Thyroid gland (tissue), 4 donors: ENCODE data around the gene DTYMK. TPM values are rescaled to one million over a fixed set of nuclear protein-coding genes. Genes with fewer than 3 reads are reported as not detected.
A peak's percentile ranks its signal among the peaks of the same experiment; 100 is the strongest.

Source experiments
- DNase-seq, 2 donors: peaks; one replicate each; pipeline ENCODE4 v3.0.0-alpha.2; 2019
- H3K27ac ChIP-seq, 3 donors: fragments of 200-600 bp; sonication (generic); 1 replicate in 2 of 3; 2 replicates in 1 of 3; pipeline ENCODE4 v1.5.1; 2016 to 2019; ENCODE audit warnings: mild to moderate bottlenecking in 1 of 3, moderate library complexity in 1 of 3
- H3K27me3 ChIP-seq: fragments of 200-600 bp; sonication (generic); one replicate; pipeline ENCODE4 v1.5.1; 2019
- H3K36me3 ChIP-seq, 2 donors: fragments of 200-600 bp; sonication (generic); one replicate each; pipeline ENCODE4 v1.5.1; 2016 to 2019
- H3K4me1 ChIP-seq, 2 donors: fragments of 200-600 bp; sonication (generic); one replicate each; pipeline ENCODE4 v1.5.1; 2017 to 2019
- H3K4me3 ChIP-seq, 3 donors: fragments of 200-600 bp; sonication (generic); replicated peaks in 1 of 3; 1 replicate in 2 of 3; 2 replicates in 1 of 3; pipeline ENCODE4 v1.5.1; 2016; ENCODE audit warnings: mild to moderate bottlenecking in 1 of 3
- H3K9me3 ChIP-seq: fragments of 200-600 bp; sonication (generic); one replicate; pipeline ENCODE4 v1.5.1; 2017
- CTCF ChIP-seq, 6 experiments: fragments of 200-600 bp in 3 of 6; fragments of 450-650 bp in 3 of 6; sonication (generic) in 3 of 6; IDR thresholded peaks; one replicate each; pipeline ENCODE4 v1.5.1; 2016 to 2019; ENCODE audit warnings: antibody characterized with exemption in 6 of 6, mild to moderate bottlenecking in 2 of 6, inconsistent platforms in 1 of 6, moderate library complexity in 1 of 6
- POLR2A ChIP-seq, 2 donors: fragments of 450-650 bp; IDR thresholded peaks; one replicate each; pipeline ENCODE4 v1.6.1; 2017; ENCODE audit warnings: antibody characterized with exemption in 2 of 2, mild to moderate bottlenecking in 2 of 2, moderate library complexity in 1 of 2
- WGBS, 2 donors: methylation state at CpG; one replicate each; pipeline ENCODE4 v1.1.5; 2017; 5-methylcytosine and 5-hydroxymethylcytosine counted together
- intact Hi-C: fragments of 100-400 bp; cut with DNase I; formaldehyde crosslinking; loops from one replicate; pipeline ENCODE4 v1.15.1; 2023
- total RNA-seq, 4 donors: library from RNA; depleted of rRNA; stranded (reverse); fragments of >200 nt; gene quantifications; one replicate each; pipeline ENCODE4 v1.2.3, GENCODE V29; 2016

Gene DTYMK
- total RNA-seq, 4 donors from 2014 or later = 9.6 to 24.0 (median 15.7) TPM

- peaks cover 20 to 26% of the 10 kb centered on the region in 2 donors for H3K4me1 ChIP-seq
- no peaks in the 10 kb centered on the region for H3K9me3 ChIP-seq
- H3K36me3 ChIP-seq = peaks cover 6 to 7% of the 10 kb centered on the region in 2 donors
- H3K27me3 ChIP-seq = no peaks in the 10 kb centered on the region
- TF ChIP-seq POLR2A (IDR thresholded peaks at IDR 0.05) (no peak), CTCF (IDR thresholded peaks at IDR 0.05) (no peak)
- WGBS, 2 donors = 2% methylated on average over 27 to 34 of the region's 67 CpGs
- H3K4me3 ChIP-seq = peak overlapping the region; percentile 29 to 90 (median 82)
- H3K27ac ChIP-seq = peak overlapping the region; percentile 98 to 100 (median 100)
- intact Hi-C loops = no loop called here
- DNase-seq = peak; percentile 25 to 42
Measured at GRCh38 chr2:241637795-241638660, 48.6 kb downstream of the DTYMK start.

DNA sequence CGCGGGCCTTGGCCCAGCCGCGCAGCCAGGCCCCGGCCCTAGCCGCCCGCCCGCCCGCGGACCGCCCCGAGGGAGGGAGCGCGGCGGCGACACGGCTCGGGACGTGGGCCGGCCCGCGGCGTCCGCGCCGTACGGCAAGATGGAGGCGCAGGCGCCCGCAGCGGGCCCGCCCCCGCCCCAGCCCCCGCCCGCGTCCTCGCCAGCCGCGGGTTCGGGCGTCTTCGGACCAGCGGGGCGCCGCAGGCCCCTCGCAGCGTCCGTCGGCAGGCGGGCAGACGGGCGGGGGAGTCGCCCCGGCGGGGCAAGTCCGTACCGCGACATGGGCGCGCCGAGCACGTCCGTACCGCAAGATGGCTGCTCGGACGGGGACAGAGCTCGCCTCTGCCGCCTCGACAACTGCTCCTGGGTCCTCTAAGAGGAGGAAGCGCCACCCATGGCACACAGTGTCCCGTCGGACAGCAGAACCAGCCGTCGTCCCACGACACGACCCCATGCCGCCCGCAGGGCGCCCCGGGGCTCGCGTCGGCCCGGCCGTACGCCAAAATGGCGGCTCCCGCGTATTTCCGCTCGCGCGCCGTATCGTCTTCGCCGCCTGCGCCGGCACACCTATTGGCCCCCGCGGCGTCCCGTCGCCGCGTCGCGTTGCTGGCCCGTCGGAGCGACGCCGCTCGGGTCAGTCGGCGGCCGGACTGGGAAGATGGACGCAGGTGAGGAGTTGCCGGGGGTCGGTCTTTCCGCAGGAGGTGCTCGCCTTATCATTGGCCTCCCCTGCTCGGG, 49.4 kb downstream of the DTYMK start, which contains the start of the genes ATG4B and THAP4:
ATG4B (plus strand) TSS at position 676 of the 777 bp plus-strand sequence; CDS start at position 698, 22 bp downstream.
THAP4 (minus strand) TSS at position 141 of the 777 bp plus-strand sequence. CDS start 141 bp downstream, outside the sequence.
- peak within 1 kb of the TSS; percentile 66 to 95 (median 90) for H3K4me3 ChIP-seq
- peak within 1 kb of the TSS; percentile 98 to 100 (median 100) for H3K27ac ChIP-seq
- peak; percentile 86 to 88 for DNase-seq
- no peaks in the 10 kb centered on the region for H3K9me3 ChIP-seq
- peaks cover 13% of the 10 kb centered on the region in 2 donors for H3K36me3 ChIP-seq
- intact Hi-C loops = no loop called here
- peaks cover 20 to 26% of the 10 kb centered on the region in 2 donors for H3K4me1 ChIP-seq
- peak in 1 of 2 donors; percentile 59 for TF ChIP-seq POLR2A (IDR thresholded peaks at IDR 0.05)
- no peak for TF ChIP-seq CTCF (IDR thresholded peaks at IDR 0.05)
- 0% methylated on average over 1 of the region's 123 CpGs; no CpG with 5 or more reads in 1 of the 2 donors for WGBS, 2 donors
- H3K27me3 ChIP-seq = no peaks in the 10 kb centered on the region

GRCh38 chr2:241636182-241637017, 50.2 kb downstream of the DTYMK start:
- Histone ChIP-seq H3K36me3 (peaks cover 13% of the 10 kb centered on the region in 2 donors), H3K9me3 (no peaks in the 10 kb centered on the region), H3K4me3 (peak overlapping the region; percentile 66 to 95 (median 90)), H3K27ac (peak overlapping the region in 2 of 3 donors; percentile 98 to 100), H3K4me1 (peaks cover 20 to 26% of the 10 kb centered on the region in 2 donors), H3K27me3 (no peaks in the 10 kb centered on the region)
- DNase-seq = peak; percentile 44 to 45
- TF ChIP-seq POLR2A (IDR thresholded peaks at IDR 0.05) (peak in 1 of 2 donors; percentile 5), CTCF (IDR thresholded peaks at IDR 0.05) (no peak)
- WGBS, 2 donors = 0 to 1% methylated on average over 17 to 18 of the region's 97 CpGs
- intact Hi-C loops = no loop called here

- Histone ChIP-seq H3K4me1 (peaks cover 20 to 26% of the 10 kb centered on the region in 2 donors), H3K9me3 (no peaks in the 10 kb centered on the region), H3K36me3 (peaks cover 13% of the 10 kb centered on the region in 2 donors), H3K27me3 (no peaks in the 10 kb centered on the region), H3K27ac (peak overlapping the region in 1 of 3 donors; percentile 75), H3K4me3 (peak overlapping the region; percentile 66 to 95 (median 90))
- intact Hi-C loops = no loop called here
- TF ChIP-seq POLR2A (IDR thresholded peaks at IDR 0.05) (no peak), CTCF (IDR thresholded peaks at IDR 0.05) (no peak)
- WGBS, 2 donors = 24 to 31% methylated on average over 6 of the region's 6 CpGs
- no peak for DNase-seq
Measured at GRCh38 chr2:241635756-241636155, 50.9 kb downstream of the DTYMK start.
